GM12878 (cell line): ENCODE results near the gene WNT8A.

Experiments used
- CREB1 ChIP-seq: IDR thresholded peaks from 2 replicates; pipeline ENCODE4 v1.6.1; 2012; ENCODE audit warnings: low read depth, mild to moderate bottlenecking, inconsistent platforms
- EGR1 ChIP-seq, 2 experiments: IDR thresholded peaks; 1 replicate in 1 of 2; 2 replicates in 1 of 2; pipeline ENCODE4 v1.6.1; 2011 to 2012; ENCODE audit warnings: low read depth in 2 of 2, low read length in 2 of 2, borderline replicate concordance in 1 of 2, mild to moderate bottlenecking in 1 of 2, moderate library complexity in 1 of 2
- EP300 ChIP-seq, 2 experiments: fragments of 150-350 bp in 1 of 2; IDR thresholded peaks; 2 replicates each; pipeline ENCODE4 v1.6.1; 2011 to 2012; ENCODE audit warnings: low read depth in 2 of 2, low read length in 2 of 2, borderline replicate concordance in 1 of 2, improper control_type of control experiment in 1 of 2, inconsistent platforms in 1 of 2; ENCODE audit not compliant: control insufficient read depth in 1 of 2
- KDM1A ChIP-seq: fragments of 200-600 bp; sonication (generic); IDR thresholded peaks from 2 replicates; pipeline ENCODE4 v1.6.1; 2016; ENCODE audit warnings: borderline replicate concordance
- KLF5 ChIP-seq: fragments of 450-650 bp; IDR thresholded peaks from 2 replicates; pipeline ENCODE4 v1.6.1; 2014; ENCODE audit warnings: mild to moderate bottlenecking; ENCODE audit not compliant: partially characterized antibody
- MEF2A ChIP-seq: IDR thresholded peaks from 2 replicates; pipeline ENCODE4 v1.6.1; 2011; ENCODE audit warnings: low read depth, mild to moderate bottlenecking, low read length, moderate library complexity; ENCODE audit not compliant: insufficient read depth
- NR2C2 ChIP-seq: IDR thresholded peaks from 2 replicates; pipeline ENCODE4 v1.6.1; 2011; ENCODE audit warnings: borderline replicate concordance, low read depth; ENCODE audit not compliant: control insufficient read depth, insufficient read length
- SIX5 ChIP-seq: IDR thresholded peaks from 2 replicates; pipeline ENCODE4 v1.6.1; 2011; ENCODE audit warnings: mild to moderate bottlenecking, low read depth, low read length, moderate library complexity; ENCODE audit not compliant: severe bottlenecking
- SP1 ChIP-seq: IDR thresholded peaks from one replicate; pipeline ENCODE4 v1.6.1; 2011; ENCODE audit warnings: low read depth, low read length
- SREBF2 ChIP-seq: IDR thresholded peaks from 2 replicates; pipeline ENCODE4 v1.6.1; 2012; ENCODE audit warnings: mild to moderate bottlenecking, low read length
- ZNF274 ChIP-seq: IDR thresholded peaks from one replicate; pipeline ENCODE4 v1.8.0; 2011; ENCODE audit not compliant: insufficient read length, insufficient read depth
- TF ChIP-seq, protein P1 (sequence below): fragments of 450-650 bp; IDR thresholded peaks from 2 replicates; pipeline ENCODE4 v1.6.1; 2017; ENCODE audit warnings: mild to moderate bottlenecking
- TF ChIP-seq, protein P2 (sequence below): fragments of 450-650 bp; IDR thresholded peaks from 2 replicates; pipeline ENCODE4 v1.6.1; 2017; ENCODE audit warnings: borderline replicate concordance
- TF ChIP-seq, protein P3 (sequence below), 3 experiments: IDR thresholded peaks in 2 of 3; conservative IDR thresholded peaks in 1 of 3; 2 replicates each; pipeline ENCODE4 v1.5.1; 2011; ENCODE audit warnings: low read depth in 3 of 3, low read length in 3 of 3, mild to moderate bottlenecking in 3 of 3, control low read depth in 2 of 3, moderate library complexity in 2 of 3, inconsistent platforms in 1 of 3, mixed read lengths in 1 of 3; ENCODE audit not compliant: control insufficient read depth in 2 of 3, insufficient read depth in 1 of 3; ENCODE audit errors: extremely low read depth in 1 of 3

DNA sequence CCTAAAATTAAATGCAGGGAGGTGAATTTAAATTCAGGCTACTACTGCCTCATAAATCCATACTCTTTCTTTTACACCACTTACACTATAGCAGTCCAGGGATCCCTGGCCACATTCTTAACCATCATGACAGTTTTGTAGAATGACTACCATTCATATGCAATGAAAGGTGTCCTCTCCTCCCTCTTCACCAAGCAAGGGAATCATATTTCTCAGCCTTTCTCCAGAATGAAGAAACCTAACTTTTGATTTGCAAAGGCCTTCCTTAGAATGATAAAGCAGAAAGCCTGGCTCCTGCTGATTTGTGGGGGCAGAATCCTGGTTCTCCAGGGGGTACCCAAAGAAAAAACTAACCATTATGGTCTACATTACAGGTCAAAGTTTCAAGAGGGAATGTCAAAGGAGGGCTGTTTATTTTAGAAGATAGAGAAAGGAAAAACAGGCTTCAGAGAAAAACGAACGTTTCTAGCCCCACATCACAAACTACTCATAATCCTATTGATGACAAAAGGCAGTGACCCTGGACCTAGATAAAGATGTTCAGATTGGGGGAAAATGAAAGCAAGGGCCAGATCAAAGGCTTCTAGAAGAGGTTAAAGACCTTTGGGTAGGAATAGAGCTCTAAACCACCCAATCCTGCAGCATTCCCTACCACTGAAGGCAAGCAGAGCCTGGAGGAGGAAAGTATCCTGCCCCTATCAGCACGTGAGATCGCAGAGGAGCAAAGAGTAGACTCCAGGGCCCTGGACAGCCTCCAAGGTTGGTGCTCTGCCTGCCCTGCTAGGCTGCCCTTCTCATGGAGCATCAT, 11.5 kb downstream of the WNT8A start:
- no peak for TF ChIP-seq KLF5
- TF ChIP-seq SIX5: no peak
- TF ChIP-seq, protein P1, sequence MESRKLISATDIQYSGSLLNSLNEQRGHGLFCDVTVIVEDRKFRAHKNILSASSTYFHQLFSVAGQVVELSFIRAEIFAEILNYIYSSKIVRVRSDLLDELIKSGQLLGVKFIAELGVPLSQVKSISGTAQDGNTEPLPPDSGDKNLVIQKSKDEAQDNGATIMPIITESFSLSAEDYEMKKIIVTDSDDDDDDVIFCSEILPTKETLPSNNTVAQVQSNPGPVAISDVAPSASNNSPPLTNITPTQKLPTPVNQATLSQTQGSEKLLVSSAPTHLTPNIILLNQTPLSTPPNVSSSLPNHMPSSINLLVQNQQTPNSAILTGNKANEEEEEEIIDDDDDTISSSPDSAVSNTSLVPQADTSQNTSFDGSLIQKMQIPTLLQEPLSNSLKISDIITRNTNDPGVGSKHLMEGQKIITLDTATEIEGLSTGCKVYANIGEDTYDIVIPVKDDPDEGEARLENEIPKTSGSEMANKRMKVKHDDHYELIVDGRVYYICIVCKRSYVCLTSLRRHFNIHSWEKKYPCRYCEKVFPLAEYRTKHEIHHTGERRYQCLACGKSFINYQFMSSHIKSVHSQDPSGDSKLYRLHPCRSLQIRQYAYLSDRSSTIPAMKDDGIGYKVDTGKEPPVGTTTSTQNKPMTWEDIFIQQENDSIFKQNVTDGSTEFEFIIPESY: no peak
- TF ChIP-seq ZNF274: no peak
- TF ChIP-seq, protein P2, sequence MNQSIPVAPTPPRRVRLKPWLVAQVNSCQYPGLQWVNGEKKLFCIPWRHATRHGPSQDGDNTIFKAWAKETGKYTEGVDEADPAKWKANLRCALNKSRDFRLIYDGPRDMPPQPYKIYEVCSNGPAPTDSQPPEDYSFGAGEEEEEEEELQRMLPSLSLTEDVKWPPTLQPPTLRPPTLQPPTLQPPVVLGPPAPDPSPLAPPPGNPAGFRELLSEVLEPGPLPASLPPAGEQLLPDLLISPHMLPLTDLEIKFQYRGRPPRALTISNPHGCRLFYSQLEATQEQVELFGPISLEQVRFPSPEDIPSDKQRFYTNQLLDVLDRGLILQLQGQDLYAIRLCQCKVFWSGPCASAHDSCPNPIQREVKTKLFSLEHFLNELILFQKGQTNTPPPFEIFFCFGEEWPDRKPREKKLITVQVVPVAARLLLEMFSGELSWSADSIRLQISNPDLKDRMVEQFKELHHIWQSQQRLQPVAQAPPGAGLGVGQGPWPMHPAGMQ: no peak
- TF ChIP-seq, protein P3, sequence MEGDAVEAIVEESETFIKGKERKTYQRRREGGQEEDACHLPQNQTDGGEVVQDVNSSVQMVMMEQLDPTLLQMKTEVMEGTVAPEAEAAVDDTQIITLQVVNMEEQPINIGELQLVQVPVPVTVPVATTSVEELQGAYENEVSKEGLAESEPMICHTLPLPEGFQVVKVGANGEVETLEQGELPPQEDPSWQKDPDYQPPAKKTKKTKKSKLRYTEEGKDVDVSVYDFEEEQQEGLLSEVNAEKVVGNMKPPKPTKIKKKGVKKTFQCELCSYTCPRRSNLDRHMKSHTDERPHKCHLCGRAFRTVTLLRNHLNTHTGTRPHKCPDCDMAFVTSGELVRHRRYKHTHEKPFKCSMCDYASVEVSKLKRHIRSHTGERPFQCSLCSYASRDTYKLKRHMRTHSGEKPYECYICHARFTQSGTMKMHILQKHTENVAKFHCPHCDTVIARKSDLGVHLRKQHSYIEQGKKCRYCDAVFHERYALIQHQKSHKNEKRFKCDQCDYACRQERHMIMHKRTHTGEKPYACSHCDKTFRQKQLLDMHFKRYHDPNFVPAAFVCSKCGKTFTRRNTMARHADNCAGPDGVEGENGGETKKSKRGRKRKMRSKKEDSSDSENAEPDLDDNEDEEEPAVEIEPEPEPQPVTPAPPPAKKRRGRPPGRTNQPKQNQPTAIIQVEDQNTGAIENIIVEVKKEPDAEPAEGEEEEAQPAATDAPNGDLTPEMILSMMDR (IDR thresholded peaks at IDR 0.05 in 2 of 3, conservative IDR thresholded peaks at IDR 0.05 in 1 of 3; ENCODE audit: control insufficient read depth in 2 of 3, extremely low read depth in 1 of 3, insufficient read depth in 1 of 3, low read depth in 3 of 3, low read length in 3 of 3): no peak
- TF ChIP-seq SP1: no peak
- TF ChIP-seq KDM1A: no peak
- TF ChIP-seq MEF2A: no peak
- TF ChIP-seq NR2C2: no peak
- TF ChIP-seq CREB1: no peak
- no peak for TF ChIP-seq EGR1 (IDR thresholded peaks at IDR 0.05; ENCODE audit: borderline replicate concordance in 1 of 2, low read depth in 2 of 2, low read length in 2 of 2)
- TF ChIP-seq SREBF2: no peak
- no peak for TF ChIP-seq EP300 (IDR thresholded peaks at IDR 0.05; ENCODE audit: borderline replicate concordance in 1 of 2, control insufficient read depth in 1 of 2, low read depth in 2 of 2, low read length in 2 of 2)
